Measurements from ENCODE around the gene PELI2. TPM values are rescaled to one million over a fixed set of nuclear protein-coding genes. Genes with fewer than 3 reads are reported as not detected.

Gene PELI2
- total and polyA plus RNA-seq, 2 experiments from 2014 or later: 8.0 to 24.5 TPM

- TF ChIP-seq ZNF462 (CRISPR knock-in tag; IDR thresholded peaks at IDR 0.05) (no peak), ZNF331 (CRISPR knock-in tag; IDR thresholded peaks at IDR 0.05; ENCODE audit: low read depth) (no peak), CREB1 (CRISPR knock-in tag; IDR thresholded peaks at IDR 0.05; ENCODE audit: low read depth) (no peak), CTCF (conservative IDR thresholded peaks at IDR 0.05; ENCODE audit: low read depth in 2 of 2) (no peak), POLR2AphosphoS5 (IDR thresholded peaks at IDR 0.05; ENCODE audit: low read depth) (no peak), EZH2 (IDR thresholded peaks at IDR 0.05; ENCODE audit: low read depth, unreplicated experiment) (no peak)
These were observed 152.7 kb downstream of the PELI2 start (continued) for GRCh38 chr14:56270921-56271320.

GRCh38 chr14:56271970-56272369 is 153.8 kb downstream of the PELI2 start:
- Histone ChIP-seq H3K36me3 (ENCODE audit: insufficient read depth) (no peaks in the 10 kb centered on the region), H3K27ac (ENCODE audit: low read depth) (no peak overlapping the region), H3K9me2 (ENCODE audit: insufficient read depth) (no peaks in the 10 kb centered on the region), H4K20me1 (replicated peaks; ENCODE audit: insufficient read depth) (no peaks in the 10 kb centered on the region), H3K4me1 (ENCODE audit: insufficient read depth) (no peaks in the 10 kb centered on the region), H3K4me3 (no peak overlapping the region), H3K79me2 (replicated peaks; ENCODE audit: insufficient read depth) (no peaks in the 10 kb centered on the region), H3K4me2 (no peak overlapping the region), H3K27me3 (ENCODE audit: insufficient read depth) (no peaks in the 10 kb centered on the region), H3F3A (replicated peaks; ENCODE audit: low read depth) (no peaks in the 10 kb centered on the region), H2AFZ (no peak overlapping the region)
- peaks cover 22% of the 10 kb centered on the region; the same call in 2 of the 3 replicates for H3K9me3 Mint-ChIP-seq
- DNase-seq (ENCODE audit: low spot score) (no peak), ATAC-seq (no peak)
- H3K27me3 Mint-ChIP-seq (ENCODE audit: insufficient read depth, low read depth, poor library complexity): no peaks in the 10 kb centered on the region
- peaks cover 25% of the 10 kb centered on the region for H3K36me3 Mint-ChIP-seq (ENCODE audit: low read depth)
- H3K4me3 Mint-ChIP-seq: no peak overlapping the region
- 0 out of 2 replicates have a peak overlapping the region, but pooled peaks have one; percentile 11 for H3K27ac Mint-ChIP-seq
- H3K4me1 Mint-ChIP-seq: peaks cover 8% of the 10 kb centered on the region
- TF ChIP-seq ZNF114 (CRISPR knock-in tag; IDR thresholded peaks at IDR 0.05) (no peak), JUNB (IDR thresholded peaks at IDR 0.05; ENCODE audit: unreplicated experiment) (no peak), CTCF (conservative IDR thresholded peaks at IDR 0.05; ENCODE audit: low read depth in 2 of 2) (no peak), STAT1 (IDR thresholded peaks at IDR 0.05; ENCODE audit: unreplicated experiment) (no peak), REST (IDR thresholded peaks at IDR 0.05; ENCODE audit: unreplicated experiment) (no peak), ZNF331 (CRISPR knock-in tag; IDR thresholded peaks at IDR 0.05; ENCODE audit: low read depth) (no peak), POLR2AphosphoS5 (IDR thresholded peaks at IDR 0.05; ENCODE audit: low read depth) (no peak)

Data from GM23338 (cell line).